Thyroid gland (tissue), 4 donors: Measurements from ENCODE around the gene DGKB. TPM values are rescaled to one million over a fixed set of nuclear protein-coding genes. Genes with fewer than 3 reads are reported as not detected.

Source experiments
- DNase-seq, 2 donors: peaks; one replicate each; pipeline ENCODE4 v3.0.0-alpha.2; 2019
- H3K27ac ChIP-seq, 3 donors: fragments of 200-600 bp; sonication (generic); 1 replicate in 2 of 3; 2 replicates in 1 of 3; pipeline ENCODE4 v1.5.1; 2016 to 2019; ENCODE audit warnings: mild to moderate bottlenecking in 1 of 3, moderate library complexity in 1 of 3
- H3K27me3 ChIP-seq: fragments of 200-600 bp; sonication (generic); one replicate; pipeline ENCODE4 v1.5.1; 2019
- H3K36me3 ChIP-seq, 2 donors: fragments of 200-600 bp; sonication (generic); one replicate each; pipeline ENCODE4 v1.5.1; 2016 to 2019
- H3K4me1 ChIP-seq, 2 donors: fragments of 200-600 bp; sonication (generic); one replicate each; pipeline ENCODE4 v1.5.1; 2017 to 2019
- H3K4me3 ChIP-seq, 3 donors: fragments of 200-600 bp; sonication (generic); replicated peaks in 1 of 3; 1 replicate in 2 of 3; 2 replicates in 1 of 3; pipeline ENCODE4 v1.5.1; 2016; ENCODE audit warnings: mild to moderate bottlenecking in 1 of 3
- H3K9me3 ChIP-seq: fragments of 200-600 bp; sonication (generic); one replicate; pipeline ENCODE4 v1.5.1; 2017
- CTCF ChIP-seq, 6 experiments: fragments of 200-600 bp in 3 of 6; fragments of 450-650 bp in 3 of 6; sonication (generic) in 3 of 6; IDR thresholded peaks; one replicate each; pipeline ENCODE4 v1.5.1; 2016 to 2019; ENCODE audit warnings: antibody characterized with exemption in 6 of 6, mild to moderate bottlenecking in 2 of 6, inconsistent platforms in 1 of 6, moderate library complexity in 1 of 6
- POLR2A ChIP-seq, 2 donors: fragments of 450-650 bp; IDR thresholded peaks; one replicate each; pipeline ENCODE4 v1.6.1; 2017; ENCODE audit warnings: antibody characterized with exemption in 2 of 2, mild to moderate bottlenecking in 2 of 2, moderate library complexity in 1 of 2
- WGBS, 2 donors: methylation state at CpG; one replicate each; pipeline ENCODE4 v1.1.5; 2017; 5-methylcytosine and 5-hydroxymethylcytosine counted together
- intact Hi-C: fragments of 100-400 bp; cut with DNase I; formaldehyde crosslinking; loops from one replicate; pipeline ENCODE4 v1.15.1; 2023
- total RNA-seq, 4 donors: library from RNA; depleted of rRNA; stranded (reverse); fragments of >200 nt; gene quantifications; one replicate each; pipeline ENCODE4 v1.2.3, GENCODE V29; 2016

DGKB gene
- total RNA-seq, 4 donors from 2014 or later = 0.11 to 2.1 (median 0.49) TPM; not detected in 1

GRCh38 chr7:14858410-14858809, 44.1 kb downstream of the DGKB start:
- no peak overlapping the region for H3K4me3 ChIP-seq
- DNase-seq = no peak
- TF ChIP-seq CTCF (IDR thresholded peaks at IDR 0.05) (no peak), POLR2A (IDR thresholded peaks at IDR 0.05) (no peak)
- H3K9me3 ChIP-seq = no peaks in the 10 kb centered on the region
- H3K27ac ChIP-seq = no peak overlapping the region
- H3K27me3 ChIP-seq = no peaks in the 10 kb centered on the region
- WGBS, 2 donors = 46 to 51% methylated on average over 3 of the region's 3 CpGs
- no peaks in the 10 kb centered on the region for H3K36me3 ChIP-seq
- intact Hi-C loops = no loop called here
- no peaks in the 10 kb centered on the region for H3K4me1 ChIP-seq

GRCh38 chr7:14855033-14855794, 47.3 kb downstream of the DGKB start:
- Histone ChIP-seq H3K27ac (no peak overlapping the region), H3K36me3 (no peaks in the 10 kb centered on the region), H3K4me3 (no peak overlapping the region), H3K27me3 (no peaks in the 10 kb centered on the region), H3K4me1 (no peaks in the 10 kb centered on the region), H3K9me3 (no peaks in the 10 kb centered on the region)
- WGBS, 2 donors = 65 to 67% methylated on average over 1 of the region's 1 CpG
- intact Hi-C loops = no loop called here
- TF ChIP-seq POLR2A (IDR thresholded peaks at IDR 0.05) = no peak
- TF ChIP-seq CTCF (IDR thresholded peaks at IDR 0.05) = no peak
- no peak for DNase-seq

- Histone ChIP-seq H3K4me1 (no peaks in the 10 kb centered on the region), H3K36me3 (no peaks in the 10 kb centered on the region), H3K27me3 (no peaks in the 10 kb centered on the region), H3K9me3 (no peaks in the 10 kb centered on the region), H3K4me3 (no peak overlapping the region), H3K27ac (no peak overlapping the region)
- 86% methylated on average over 5 of the region's 5 CpGs for WGBS, 2 donors
- no peak for DNase-seq
- intact Hi-C loops = no loop called here
- TF ChIP-seq CTCF (IDR thresholded peaks at IDR 0.05) = no peak
- no peak for TF ChIP-seq POLR2A (IDR thresholded peaks at IDR 0.05)
Observed at GRCh38 chr7:14854471-14854870, 48.1 kb downstream of the DGKB start.

- Histone ChIP-seq H3K4me3 (no peak overlapping the region), H3K27me3 (no peaks in the 10 kb centered on the region), H3K4me1 (no peaks in the 10 kb centered on the region), H3K9me3 (no peaks in the 10 kb centered on the region), H3K27ac (no peak overlapping the region), H3K36me3 (no peaks in the 10 kb centered on the region)
- WGBS, 2 donors = 38 to 39% methylated on average over 1 of the region's 1 CpG
- intact Hi-C loops = no loop called here
- TF ChIP-seq CTCF (IDR thresholded peaks at IDR 0.05) (no peak), POLR2A (IDR thresholded peaks at IDR 0.05) (no peak)
- no peak for DNase-seq
Observed at GRCh38 chr7:14851610-14852009, 50.9 kb downstream of the DGKB start.

GRCh38 chr7:14850039-14850438, 52.5 kb downstream of the DGKB start:
- no peak overlapping the region for H3K4me3 ChIP-seq
- 87 to 90% methylated on average over 2 of the region's 2 CpGs for WGBS, 2 donors
- no peak for TF ChIP-seq CTCF (IDR thresholded peaks at IDR 0.05)
- H3K36me3 ChIP-seq = no peaks in the 10 kb centered on the region
- H3K27me3 ChIP-seq = no peaks in the 10 kb centered on the region
- no peaks in the 10 kb centered on the region for H3K9me3 ChIP-seq
- no peak for DNase-seq
- intact Hi-C loops = no loop called here
- no peak overlapping the region for H3K27ac ChIP-seq
- no peaks in the 10 kb centered on the region for H3K4me1 ChIP-seq
